Astrocyte of the cerebellum (primary cell): ENCODE results near the gene STIM2.

ENCODE experiments used
- DNase-seq: peaks from one replicate; pipeline ENCODE4 v3.0.0-alpha.2; 2011; ENCODE audit warnings: low read depth
- H3K4me3 ChIP-seq: 2 replicates; pipeline ENCODE4 v1.5.1; 2011; ENCODE audit warnings: mild to moderate bottlenecking, low read depth, low read length, moderate library complexity
- CTCF ChIP-seq: IDR thresholded peaks from 2 replicates; pipeline ENCODE4 v1.5.1; 2012; ENCODE audit warnings: low read length, low read depth, moderate library complexity, mild to moderate bottlenecking; ENCODE audit errors: missing control alignments
- in situ Hi-C: cut with HindIII; loops from 2 replicates; pipeline ENCODE4 v1.10.0; 2017; ENCODE audit warnings: low sequenced_read_pairs

The STIM2 gene

GRCh38 chr4:26873391-26874026 lies 12.9 kb downstream of the STIM2 start:
- DNase-seq: no peak
- in situ Hi-C loops: no loop called here
- H3K4me3 ChIP-seq: no peak overlapping the region
- no peak for TF ChIP-seq CTCF

- no peak for TF ChIP-seq CTCF
- DNase-seq: no peak
- in situ Hi-C loops: no loop called here
- no peak overlapping the region for H3K4me3 ChIP-seq
Observed at GRCh38 chr4:26874110-26874509, 13.5 kb downstream of the STIM2 start.

GRCh38 chr4:26877406-26877805 lies 16.8 kb downstream of the STIM2 start:
- no peak for DNase-seq
- TF ChIP-seq CTCF: no peak
- no peak overlapping the region for H3K4me3 ChIP-seq
- in situ Hi-C loops: no loop called here

GRCh38 chr4:26877961-26878360 lies 17.3 kb downstream of the STIM2 start:
- H3K4me3 ChIP-seq: no peak overlapping the region
- no peak for TF ChIP-seq CTCF
- DNase-seq: no peak
- in situ Hi-C loops: no loop called here

GRCh38 chr4:26878794-26879391 lies 18.3 kb downstream of the STIM2 start:
- in situ Hi-C loops: no loop called here
- TF ChIP-seq CTCF: no peak
- no peak for DNase-seq
- no peak overlapping the region for H3K4me3 ChIP-seq

GRCh38 chr4:26879805-26880204 lies 19.2 kb downstream of the STIM2 start:
- DNase-seq: no peak
- H3K4me3 ChIP-seq: no peak overlapping the region
- in situ Hi-C loops: no loop called here
- TF ChIP-seq CTCF: no peak
